SK-N-SH (cell line): ENCODE data around the gene CLCN3. TPM values are rescaled to one million over a fixed set of nuclear protein-coding genes. Genes with fewer than 3 reads are reported as not detected.
A peak's percentile ranks its signal among the peaks of the same experiment; 100 is the strongest.

ENCODE experiments used
- CTCF ChIA-PET: fragments of 300-600, 350-600 bp; formaldehyde crosslinking; extraction: SDS; loops from one replicate; lab custom pipeline; 2021; lab: Yijun Ruan, JAX
- POLR2A ChIA-PET: fragments of 350-600 bp; sonication (Branson Sonifier 250); formaldehyde crosslinking; extraction: SDS; loops from one replicate; lab custom pipeline; 2020; ENCODE audit warnings: antibody characterized with exemption, inconsistent platforms; lab: Yijun Ruan, JAX
- DNase-seq: peaks from one replicate; pipeline ENCODE4 v3.0.0; 2012
- H2AFZ ChIP-seq: fragments of 200-600 bp; sonication (generic); 2 replicates; pipeline ENCODE4 v1.8.1; 2016; ENCODE audit warnings: antibody characterized with exemption, mild to moderate bottlenecking, low read depth
- H3F3A ChIP-seq: fragments of 200-600 bp; sonication (generic); replicated peaks from 2 replicates; pipeline ENCODE3; 2016; ENCODE audit warnings: antibody characterized with exemption, mild to moderate bottlenecking; ENCODE audit not compliant: insufficient read depth
- H3K27ac ChIP-seq, 2 experiments: fragments of 200-500 bp in 1 of 2; fragments of 200-600 bp in 1 of 2; sonication (Bioruptor generic) in 1 of 2; sonication (generic), shearing (Covaris generic) in 1 of 2; 2 replicates each; pipeline versions ENCODE4 v1.5.1 to v1.6.1; 2014 to 2016; ENCODE audit warnings: low read depth in 2 of 2, inconsistent platforms in 1 of 2, low read length in 1 of 2, mild to moderate bottlenecking in 1 of 2, mixed read lengths in 1 of 2
- H3K27me3 ChIP-seq: fragments of 200-600 bp; sonication (generic), shearing (Covaris generic); 2 replicates; pipeline ENCODE4 v1.6.1; 2016; ENCODE audit warnings: mixed run types; ENCODE audit not compliant: insufficient read depth
- H3K36me3 ChIP-seq, 2 experiments: fragments of 200-500 bp in 1 of 2; fragments of 200-600 bp in 1 of 2; sonication (Bioruptor generic) in 1 of 2; sonication (generic) in 1 of 2; replicated peaks in 1 of 2; 2 replicates each; pipeline versions ENCODE3 to v1.5.1; 2014 to 2016; ENCODE audit warnings: low read length in 1 of 2, mild to moderate bottlenecking in 1 of 2; ENCODE audit not compliant: insufficient read depth in 2 of 2, control insufficient read depth in 1 of 2
- H3K4me1 ChIP-seq, 2 experiments: fragments of 200-500 bp in 1 of 2; fragments of 200-600 bp in 1 of 2; sonication (Bioruptor generic) in 1 of 2; sonication (generic), shearing (Covaris generic) in 1 of 2; 2 replicates each; pipeline versions ENCODE4 v1.5.1 to v1.6.1; 2014 to 2016; ENCODE audit warnings: low read depth in 1 of 2, low read length in 1 of 2, mixed run types in 1 of 2; ENCODE audit not compliant: insufficient read depth in 2 of 2, control insufficient read depth in 1 of 2
- H3K4me2 ChIP-seq: fragments of 200-600 bp; sonication (generic), shearing (Covaris generic); 2 replicates; pipeline ENCODE4 v1.6.1; 2017; ENCODE audit warnings: mixed run types
- H3K4me3 ChIP-seq, 2 experiments: fragments of 200-500 bp in 1 of 2; fragments of 200-600 bp in 1 of 2; sonication (Bioruptor generic) in 1 of 2; sonication (generic), shearing (Covaris generic) in 1 of 2; 2 replicates each; pipeline versions ENCODE4 v1.5.1 to v1.8.1; 2014 to 2016; ENCODE audit warnings: low read depth in 2 of 2, inconsistent platforms in 1 of 2, low read length in 1 of 2, mild to moderate bottlenecking in 1 of 2, mixed read lengths in 1 of 2, moderate library complexity in 1 of 2
- H3K79me2 ChIP-seq: fragments of 200-600 bp; sonication (generic); 2 replicates; pipeline ENCODE4 v1.8.1; 2017; ENCODE audit warnings: mild to moderate bottlenecking; ENCODE audit not compliant: insufficient read depth
- H3K9ac ChIP-seq: fragments of 200-600 bp; sonication (generic); 2 replicates; pipeline ENCODE4 v1.6.1; 2017; ENCODE audit warnings: mixed run types
- H3K9me2 ChIP-seq: fragments of 200-600 bp; sonication (generic); 2 replicates; pipeline ENCODE4 v1.6.1; 2017; ENCODE audit warnings: mixed run types
- H3K9me3 ChIP-seq: fragments of 200-600 bp; sonication (generic); 2 replicates; pipeline ENCODE4 v1.6.1; 2017; ENCODE audit warnings: mixed run types, mild to moderate bottlenecking, moderate library complexity
- H4K20me1 ChIP-seq: fragments of 200-600 bp; sonication (generic); 2 replicates; pipeline ENCODE4 v1.6.1; 2017; ENCODE audit warnings: mild to moderate bottlenecking, mixed run types; ENCODE audit not compliant: insufficient read depth
- CTCF ChIP-seq: fragments of 200-600 bp; sonication (generic); IDR thresholded peaks from 2 replicates; pipeline ENCODE4 v1.6.1; 2017; ENCODE audit warnings: antibody characterized with exemption, mild to moderate bottlenecking, moderate library complexity
- ELF1 ChIP-seq: IDR thresholded peaks from 2 replicates; pipeline ENCODE4 v1.4.0; 2012
- FOSL2 ChIP-seq: IDR thresholded peaks from 2 replicates; pipeline ENCODE4 v1.4.0; 2012; ENCODE audit warnings: low read depth, mild to moderate bottlenecking, moderate library complexity, borderline replicate concordance
- GABPA ChIP-seq: IDR thresholded peaks from 2 replicates; pipeline ENCODE4 v1.4.0; 2012; ENCODE audit warnings: low read depth, mild to moderate bottlenecking
- GATA2 ChIP-seq: sonication (generic); formaldehyde crosslinking; IDR thresholded peaks from 2 replicates; pipeline ENCODE4 v1.5.0; 2020; ENCODE audit warnings: mild to moderate bottlenecking, missing genetic modification reagents
- IRF3 ChIP-seq: fragments of 150-350 bp; IDR thresholded peaks from 2 replicates; pipeline ENCODE4 v1.6.1; 2016; ENCODE audit warnings: mild to moderate bottlenecking, low read depth, low read length
- MXI1 ChIP-seq: IDR thresholded peaks from 2 replicates; pipeline ENCODE4 v1.6.1; 2012; ENCODE audit warnings: mild to moderate bottlenecking, low read depth, low read length, improper control_type of control experiment
- NFIC ChIP-seq: IDR thresholded peaks from 2 replicates; pipeline ENCODE4 v1.4.0; 2012; ENCODE audit warnings: borderline replicate concordance
- NRF1 ChIP-seq: IDR thresholded peaks from 2 replicates; pipeline ENCODE4 v1.6.1; 2012; ENCODE audit warnings: low read depth, mild to moderate bottlenecking, low read length
- PBX3 ChIP-seq: IDR thresholded peaks from 2 replicates; pipeline ENCODE4; 2012
- POLR2AphosphoS5 ChIP-seq: IDR thresholded peaks from 2 replicates; pipeline ENCODE4 v1.6.1; 2012; ENCODE audit warnings: low read depth, low read length
- RAD21 ChIP-seq: IDR thresholded peaks from 2 replicates; pipeline ENCODE4 v1.6.1; 2012; ENCODE audit warnings: mild to moderate bottlenecking, low read length
- RCOR1 ChIP-seq: fragments of 150-350 bp; IDR thresholded peaks from 2 replicates; pipeline ENCODE4 v1.6.1; 2017; ENCODE audit warnings: antibody characterized with exemption, low read length
- RFX5 ChIP-seq: IDR thresholded peaks from 2 replicates; pipeline ENCODE4 v1.6.1; 2012; ENCODE audit warnings: mild to moderate bottlenecking, improper control_type of control experiment, low read length
- RXRA ChIP-seq: IDR thresholded peaks from 2 replicates; pipeline ENCODE4 v1.4.0; 2012; ENCODE audit warnings: low read depth, mild to moderate bottlenecking, borderline replicate concordance
- SMC3 ChIP-seq: IDR thresholded peaks from 2 replicates; pipeline ENCODE4 v1.6.1; 2012; ENCODE audit warnings: low read depth, low read length, improper control_type of control experiment
- TAF1 ChIP-seq: IDR thresholded peaks from 2 replicates; pipeline ENCODE4 v1.6.1; 2012; ENCODE audit warnings: low read depth, mild to moderate bottlenecking, low read length, moderate library complexity, borderline replicate concordance
- TCF12 ChIP-seq: IDR thresholded peaks from 2 replicates; pipeline ENCODE4 v1.4.0; 2012
- USF2 ChIP-seq: fragments of 150-350 bp; IDR thresholded peaks from 2 replicates; pipeline ENCODE4 v1.6.1; 2017; ENCODE audit warnings: antibody characterized with exemption, low read length, low read depth, borderline replicate concordance
- ZBTB33 ChIP-seq: IDR thresholded peaks from 2 replicates; pipeline ENCODE4 v1.4.0; 2012; ENCODE audit warnings: low read depth, borderline replicate concordance
- WGBS: methylation state at CpG from one replicate; pipeline ENCODE4 v1.1.6; 2017; ENCODE audit warnings: low lambda C conversion rate; 5-methylcytosine and 5-hydroxymethylcytosine counted together
- polyA plus RNA-seq, 3 experiments: library from polyadenylated mRNA; depleted of rRNA; stranded (reverse); fragments of >200 nt; gene quantifications; 2 replicates each; pipeline ENCODE4 v1.2.3, GENCODE V29; 2012

The CLCN3 gene
- polyA plus RNA-seq, 1 of the 3 experiments (the other 2 are of a cell fraction): 11.8 TPM

- CTCF ChIA-PET: interaction anchor here (0.6 to 2.1 kb wide), 3 partner anchors 25 to 221 kb away, joined by 3 to 12 read pairs (median 4); no protein-coding TSS in a partner anchor
- TF ChIP-seq CTCF: no peak
- TF ChIP-seq MXI1: no peak
- TF ChIP-seq RXRA: no peak
- no peak for TF ChIP-seq PBX3
- TF ChIP-seq SMC3: no peak
- no peak for TF ChIP-seq ZBTB33
- no peak for TF ChIP-seq RAD21
- TF ChIP-seq IRF3: no peak
- no peak for TF ChIP-seq ELF1
- no peak for TF ChIP-seq NRF1
- TF ChIP-seq POLR2AphosphoS5: no peak
- TF ChIP-seq TCF12: no peak
- TF ChIP-seq FOSL2: no peak
- TF ChIP-seq TAF1: no peak
- no peak for TF ChIP-seq RCOR1
- no peak for TF ChIP-seq USF2
- TF ChIP-seq GATA2: no peak
- TF ChIP-seq NFIC: no peak
- no peak for TF ChIP-seq GABPA
- no peak for TF ChIP-seq RFX5
- TF ChIP-seq, all 33 proteins: peak for 0
- H3K79me2 ChIP-seq: no peaks in the 10 kb centered on the region
- peaks cover 5% of the 10 kb centered on the region for H3F3A ChIP-seq
- H2AFZ ChIP-seq: no peak overlapping the region
- H3K9me3 ChIP-seq: no peaks in the 10 kb centered on the region
- H4K20me1 ChIP-seq: no peaks in the 10 kb centered on the region
- H3K9ac ChIP-seq: no peak overlapping the region
- peak overlapping the region in 1 of 2 experiments; percentile 89; a peak in 2 of 4 replicates for H3K27ac ChIP-seq
- POLR2A ChIA-PET: no interaction called here
- H3K9me2 ChIP-seq: no peaks in the 10 kb centered on the region
- DNase-seq: no peak
- H3K27me3 ChIP-seq: no peaks in the 10 kb centered on the region
- peaks cover 0 to 11% of the 10 kb centered on the region in 2 experiments; a peak in 2 of 4 replicates for H3K4me1 ChIP-seq
- no peak overlapping the region for H3K4me2 ChIP-seq
- H3K36me3 ChIP-seq: no peaks in the 10 kb centered on the region
- H3K4me3 ChIP-seq: no peak overlapping the region
- WGBS: 66% methylated on average over 3 of the region's 3 CpGs
These were observed 146.4 kb downstream of the CLCN3 start for GRCh38 chr4:169766741-169767140.
